HG03066 (cell line): ENCODE data around the gene TMEM91.

Experiments
- ATAC-seq: cut with Tn5 transposase; IDR thresholded peaks from one replicate; pipeline ENCODE4 v1.9.1; 2021; ENCODE audit warnings: low read depth; ENCODE audit not compliant: unreplicated experiment

The TMEM91 gene

DNA sequence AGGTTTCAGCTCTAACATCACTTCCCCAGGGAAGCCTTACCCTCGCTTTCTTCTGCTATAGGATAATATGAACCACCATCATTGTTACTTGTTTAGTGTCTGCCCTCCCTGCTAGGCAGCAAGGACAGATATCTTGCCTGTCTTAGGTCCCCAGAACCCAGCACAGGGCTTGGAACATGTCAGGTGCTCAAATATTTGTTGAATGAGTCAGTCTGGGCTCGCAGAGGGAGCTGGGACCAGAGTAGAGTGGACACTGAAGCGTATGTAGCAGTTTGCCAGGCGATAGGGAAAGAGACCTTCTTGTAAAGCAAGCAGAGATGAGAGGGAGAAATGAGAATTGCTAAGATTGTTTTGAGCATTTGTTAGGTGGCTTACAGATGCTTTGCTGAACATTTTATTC is 33.0 kb downstream of the TMEM91 start:
- ATAC-seq, result no peak

DNA sequence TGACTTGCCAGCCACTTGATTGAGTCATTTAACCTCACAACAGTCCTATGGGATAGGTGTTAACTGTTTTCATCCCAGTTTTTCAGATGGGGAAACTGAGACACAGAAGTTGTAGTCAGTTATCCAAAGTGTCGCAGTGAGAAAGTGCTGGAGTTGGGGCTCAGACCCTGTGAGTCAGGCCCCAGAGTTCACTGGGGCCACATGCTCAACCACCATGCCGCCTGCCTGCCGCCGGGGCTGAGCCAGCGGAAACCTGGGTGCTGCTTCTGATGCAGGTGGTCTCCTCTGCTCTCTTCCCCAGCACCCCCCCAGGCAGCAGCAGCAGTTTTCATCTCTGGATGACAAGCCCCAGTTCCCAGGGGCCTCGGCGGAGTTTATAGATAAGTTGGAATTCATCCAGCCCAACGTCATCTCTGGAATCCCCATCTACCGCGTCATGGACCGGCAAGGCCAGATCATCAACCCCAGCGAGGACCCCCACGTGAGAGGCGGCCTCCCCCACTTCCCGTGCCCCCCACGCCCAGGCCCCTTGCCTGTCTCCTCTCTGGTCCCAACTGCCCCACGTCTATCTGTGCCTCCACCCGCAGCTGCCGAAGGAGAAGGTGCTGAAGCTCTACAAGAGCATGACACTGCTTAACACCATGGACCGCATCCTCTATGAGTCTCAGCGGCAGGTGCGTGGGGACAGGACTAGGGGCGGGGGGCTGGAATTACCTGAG is 34.2 kb downstream of the TMEM91 start:
- ATAC-seq, result no peak

DNA sequence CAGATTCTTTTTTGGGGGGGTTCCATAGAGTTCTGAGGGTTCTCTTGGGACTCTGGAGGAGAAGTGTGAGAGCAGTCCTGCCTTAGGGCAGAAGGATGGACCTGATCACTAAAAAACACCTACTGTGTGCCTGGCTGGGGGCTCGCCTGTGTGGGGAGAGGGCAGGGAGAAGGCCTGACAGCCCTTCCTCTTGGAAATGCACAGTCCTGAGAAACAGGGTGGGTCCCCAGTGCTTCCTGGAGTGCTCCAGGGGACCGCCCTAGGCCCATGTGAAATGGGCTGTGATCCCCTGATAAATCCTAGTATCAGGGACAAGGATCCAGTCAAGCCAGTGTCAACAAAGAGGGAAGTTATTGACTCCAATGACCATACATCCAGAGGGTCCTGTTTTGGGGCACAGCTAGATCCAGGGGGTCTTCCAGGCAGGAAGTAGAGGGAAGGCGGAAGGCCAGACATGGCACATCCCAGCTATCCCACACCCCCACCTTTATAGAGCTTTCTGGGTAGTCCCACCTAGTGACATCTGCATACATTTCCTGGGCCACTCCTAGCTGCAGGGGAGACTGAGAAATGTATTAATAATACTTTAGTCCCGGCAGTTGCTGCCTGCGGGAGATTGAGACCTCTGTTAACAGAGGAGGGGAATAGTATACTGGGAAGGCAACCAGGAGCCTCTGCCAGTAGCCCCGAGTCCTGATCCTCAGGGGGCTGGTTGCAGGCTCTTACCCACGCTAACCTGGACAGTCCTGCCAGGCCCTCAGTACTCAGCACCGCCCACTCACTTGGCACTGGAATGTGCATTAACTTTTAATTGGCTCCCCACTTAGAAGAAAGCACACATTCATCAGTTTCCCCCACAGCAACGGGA is 35.0 kb downstream of the TMEM91 start:
- ATAC-seq, result no peak

DNA sequence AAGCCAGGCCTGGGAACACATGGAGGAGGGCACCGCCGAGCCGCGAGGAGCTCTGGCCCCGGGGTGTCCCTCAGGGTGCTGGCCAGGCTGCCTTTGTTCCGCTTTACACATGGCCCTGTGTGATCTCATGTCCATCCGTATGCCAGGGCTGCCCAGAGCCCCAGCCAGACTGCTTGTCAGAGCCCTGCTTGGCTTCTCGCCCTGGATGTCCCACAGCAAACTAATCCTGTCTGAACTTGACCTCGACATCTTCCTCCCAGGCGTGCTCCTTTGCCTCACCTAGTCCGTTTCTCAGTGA is 35.6 kb downstream of the TMEM91 start:
- no peak for ATAC-seq

DNA sequence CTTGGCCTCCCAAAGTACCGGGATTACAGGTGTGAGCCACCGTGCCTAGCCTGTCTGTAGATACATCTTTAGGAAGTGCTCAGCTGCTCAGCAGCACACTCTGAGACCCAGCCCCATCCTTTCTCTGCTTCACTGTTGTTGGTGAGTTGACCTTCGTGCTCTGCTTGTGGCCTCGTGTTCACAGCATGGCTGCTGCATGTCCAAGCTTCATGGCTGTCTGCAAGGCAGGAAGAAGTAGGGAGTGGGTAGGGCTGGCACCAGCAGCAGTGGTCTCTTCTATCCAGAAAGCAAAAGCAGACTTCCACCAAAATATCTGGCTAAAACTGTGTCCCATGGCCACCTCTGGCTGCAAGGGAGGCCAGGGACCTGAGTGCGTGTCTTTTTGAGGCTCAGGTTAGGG is 36.6 kb downstream of the TMEM91 start:
- ATAC-seq, result no peak

DNA sequence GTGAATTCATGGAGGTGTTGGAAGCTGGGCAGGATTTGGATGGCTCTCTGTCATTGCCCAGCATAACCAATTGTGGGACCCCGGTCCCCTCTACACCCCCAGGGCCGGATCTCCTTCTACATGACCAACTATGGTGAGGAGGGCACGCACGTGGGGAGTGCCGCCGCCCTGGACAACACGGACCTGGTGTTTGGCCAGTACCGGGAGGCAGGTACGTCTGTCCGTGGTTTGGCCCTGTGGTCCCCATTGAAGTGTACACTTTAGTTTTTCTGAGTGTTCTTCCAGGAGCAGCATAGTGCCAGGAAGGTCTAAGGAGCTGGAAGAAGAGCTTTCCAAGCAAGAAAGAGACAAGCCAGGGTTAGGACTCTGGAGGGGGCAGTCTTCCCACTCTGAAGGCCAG is 37.6 kb downstream of the TMEM91 start:
- no peak for ATAC-seq

DNA sequence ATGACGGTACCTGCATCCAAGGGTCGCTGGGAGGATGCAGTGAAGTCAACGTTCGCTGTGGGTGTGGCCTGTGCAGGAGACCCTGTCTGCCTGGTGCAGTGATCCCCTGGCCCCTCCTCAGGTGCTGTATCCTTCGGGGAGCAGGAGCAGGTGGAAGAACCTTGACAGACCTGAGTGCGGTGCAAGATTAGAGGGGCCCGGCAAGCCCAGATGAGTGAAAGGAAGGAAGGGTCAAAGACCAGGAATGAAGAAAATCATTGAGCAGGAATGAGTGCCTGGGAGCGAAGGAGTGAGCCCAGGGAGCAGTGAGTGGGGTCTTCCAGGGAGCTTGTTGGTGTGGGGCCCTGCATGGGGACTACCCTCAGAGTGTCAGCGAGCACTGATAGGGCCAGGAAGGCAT is 38.1 kb downstream of the TMEM91 start:
- no peak for ATAC-seq

DNA sequence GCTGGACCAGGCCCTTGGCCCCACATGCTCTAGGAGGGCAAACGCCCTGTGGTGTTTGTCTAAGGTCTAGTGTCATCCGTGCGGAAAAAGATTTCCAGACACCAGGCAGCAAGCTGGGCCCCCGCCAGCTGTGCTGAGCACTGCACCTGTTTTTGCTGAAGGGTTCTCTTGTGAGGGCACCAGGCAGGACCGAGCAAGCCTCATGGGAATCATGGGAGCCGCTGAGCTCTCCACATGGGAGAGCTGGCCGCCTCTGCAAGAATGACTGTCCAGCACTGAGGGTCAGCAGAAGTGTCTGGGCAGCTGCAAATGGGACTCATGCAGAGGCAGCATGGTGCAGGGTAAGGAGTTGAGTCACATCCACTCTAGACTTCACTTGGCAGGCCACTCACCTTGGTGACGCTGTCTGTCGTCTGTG is 38.8 kb downstream of the TMEM91 start:
- ATAC-seq, result no peak

DNA sequence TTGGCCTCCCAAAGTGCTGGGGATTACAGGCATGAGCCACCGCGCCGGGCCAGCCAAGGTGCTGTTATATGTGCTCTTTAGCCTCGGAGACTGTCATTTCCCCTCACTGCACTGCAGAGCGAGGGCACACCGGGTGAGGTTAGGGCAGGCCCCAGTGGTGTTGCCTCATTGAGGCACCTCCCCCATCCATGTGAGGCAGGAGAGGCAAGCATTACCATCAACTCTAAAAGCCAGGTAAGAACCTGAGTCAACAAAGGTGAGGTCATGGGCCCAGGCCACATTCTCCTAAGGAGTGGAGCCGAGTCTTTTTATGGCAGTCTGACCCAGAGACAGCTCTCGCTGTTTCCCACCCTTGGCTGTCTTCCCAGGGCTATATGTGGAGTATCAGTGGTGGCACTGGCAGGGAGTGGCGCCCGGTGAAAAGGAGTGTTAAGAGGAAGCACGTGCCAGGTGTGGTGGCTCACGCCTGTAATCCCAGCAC is 39.9 kb downstream of the TMEM91 start:
- ATAC-seq, result no peak

DNA sequence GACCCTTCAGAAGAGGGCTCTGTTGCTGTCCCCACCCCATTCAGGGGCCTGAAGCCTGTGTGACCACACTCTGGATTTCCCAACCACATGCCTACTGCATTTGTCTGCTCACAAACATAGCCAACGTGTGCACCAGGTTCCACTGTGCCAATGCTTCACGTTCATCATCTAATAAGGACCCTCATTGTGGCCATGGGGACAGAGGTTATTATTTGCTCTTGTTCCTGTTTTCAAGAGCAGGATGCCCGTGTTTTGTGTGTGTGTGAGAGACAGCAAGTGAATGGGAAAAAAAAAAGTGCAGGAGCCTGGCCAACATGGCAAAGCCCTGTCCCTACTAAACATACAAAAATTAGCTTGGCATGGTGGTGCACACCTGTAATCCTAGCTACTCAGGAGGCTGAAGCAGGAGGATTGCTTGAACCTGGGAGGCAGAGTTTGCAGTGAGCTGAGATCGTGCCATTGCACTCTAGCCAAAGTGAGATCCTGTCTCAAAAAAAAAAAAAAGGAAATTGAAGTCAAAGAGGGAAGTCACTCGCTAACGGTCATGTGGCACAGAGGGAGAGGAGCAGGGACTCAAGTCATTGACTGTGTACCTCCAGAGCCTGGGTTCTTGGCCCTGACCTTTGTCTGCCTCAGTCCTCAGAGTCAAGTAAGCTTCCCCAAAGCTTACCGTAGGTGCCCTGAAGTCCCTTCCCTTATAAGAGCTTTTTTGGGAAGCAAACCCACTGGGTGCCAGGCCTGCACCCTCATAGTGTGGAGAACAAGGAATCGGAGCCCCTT is 44.0 kb downstream of the TMEM91 start:
- ATAC-seq, result no peak

DNA sequence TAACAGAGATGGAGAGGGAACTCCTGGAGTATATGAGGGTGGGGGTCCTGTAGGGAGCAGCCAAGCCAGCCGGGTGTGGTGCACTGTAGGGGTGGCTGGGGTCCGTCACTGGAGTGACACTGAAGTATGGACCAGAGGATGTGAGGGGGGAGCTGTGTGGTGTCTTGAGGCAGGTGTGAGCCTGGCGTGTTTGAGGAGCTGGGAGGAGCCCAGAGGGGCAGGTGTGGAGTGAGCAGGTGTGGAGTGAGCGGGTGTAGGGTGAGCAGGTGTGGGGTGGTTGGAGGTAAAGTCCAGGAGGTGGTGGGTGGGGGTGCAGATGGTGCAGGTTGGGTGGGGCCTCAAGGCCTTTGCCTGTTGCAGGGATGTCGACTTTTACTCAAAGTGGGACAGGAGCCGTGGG is 45.0 kb downstream of the TMEM91 start:
- ATAC-seq, result no peak

DNA sequence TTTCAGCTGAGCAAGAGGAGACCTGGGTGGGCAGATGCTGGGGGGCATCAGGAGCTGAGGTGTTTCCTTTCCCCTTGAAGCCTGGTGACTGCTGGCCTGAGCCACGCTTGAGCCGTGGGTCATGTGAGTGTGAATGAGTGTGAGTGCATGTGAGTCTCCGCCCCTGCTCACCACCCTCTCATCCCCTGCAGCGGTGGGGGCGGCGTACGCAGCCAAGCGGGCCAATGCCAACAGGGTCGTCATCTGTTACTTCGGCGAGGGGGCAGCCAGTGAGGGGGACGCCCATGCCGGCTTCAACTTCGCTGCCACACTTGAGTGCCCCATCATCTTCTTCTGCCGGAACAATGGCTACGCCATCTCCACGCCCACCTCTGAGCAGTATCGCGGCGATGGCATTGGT is 45.6 kb downstream of the TMEM91 start:
- no peak for ATAC-seq

DNA sequence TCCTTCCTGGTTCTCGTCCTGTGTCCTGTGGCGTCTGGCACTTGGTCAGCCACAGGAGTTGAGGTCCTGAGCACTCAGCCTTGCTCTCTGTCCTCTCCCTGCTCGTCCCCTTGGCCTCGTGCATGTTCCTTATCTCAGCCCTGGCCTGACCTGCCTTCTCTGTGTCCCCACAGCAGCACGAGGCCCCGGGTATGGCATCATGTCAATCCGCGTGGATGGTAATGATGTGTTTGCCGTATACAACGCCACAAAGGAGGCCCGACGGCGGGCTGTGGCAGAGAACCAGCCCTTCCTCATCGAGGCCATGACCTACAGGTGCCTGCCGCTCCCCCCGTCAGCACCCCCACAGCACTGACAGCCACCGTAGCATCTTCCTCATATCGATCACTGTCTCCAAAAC is 46.1 kb downstream of the TMEM91 start:
- no peak for ATAC-seq

DNA sequence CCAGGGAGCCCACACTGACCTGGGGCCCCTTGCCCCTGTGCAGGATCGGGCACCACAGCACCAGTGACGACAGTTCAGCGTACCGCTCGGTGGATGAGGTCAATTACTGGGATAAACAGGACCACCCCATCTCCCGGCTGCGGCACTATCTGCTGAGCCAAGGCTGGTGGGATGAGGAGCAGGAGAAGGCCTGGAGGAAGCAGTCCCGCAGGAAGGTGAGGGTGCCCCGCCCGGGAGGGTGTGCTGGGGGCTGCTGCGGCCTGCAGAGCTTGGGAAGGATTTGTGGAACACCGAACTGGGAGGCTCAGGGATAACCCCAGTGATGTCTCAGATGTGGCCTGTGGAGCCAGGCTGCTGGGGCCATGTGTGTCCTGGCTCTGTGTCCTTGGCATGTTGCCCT is 46.6 kb downstream of the TMEM91 start:
- no peak for ATAC-seq

DNA sequence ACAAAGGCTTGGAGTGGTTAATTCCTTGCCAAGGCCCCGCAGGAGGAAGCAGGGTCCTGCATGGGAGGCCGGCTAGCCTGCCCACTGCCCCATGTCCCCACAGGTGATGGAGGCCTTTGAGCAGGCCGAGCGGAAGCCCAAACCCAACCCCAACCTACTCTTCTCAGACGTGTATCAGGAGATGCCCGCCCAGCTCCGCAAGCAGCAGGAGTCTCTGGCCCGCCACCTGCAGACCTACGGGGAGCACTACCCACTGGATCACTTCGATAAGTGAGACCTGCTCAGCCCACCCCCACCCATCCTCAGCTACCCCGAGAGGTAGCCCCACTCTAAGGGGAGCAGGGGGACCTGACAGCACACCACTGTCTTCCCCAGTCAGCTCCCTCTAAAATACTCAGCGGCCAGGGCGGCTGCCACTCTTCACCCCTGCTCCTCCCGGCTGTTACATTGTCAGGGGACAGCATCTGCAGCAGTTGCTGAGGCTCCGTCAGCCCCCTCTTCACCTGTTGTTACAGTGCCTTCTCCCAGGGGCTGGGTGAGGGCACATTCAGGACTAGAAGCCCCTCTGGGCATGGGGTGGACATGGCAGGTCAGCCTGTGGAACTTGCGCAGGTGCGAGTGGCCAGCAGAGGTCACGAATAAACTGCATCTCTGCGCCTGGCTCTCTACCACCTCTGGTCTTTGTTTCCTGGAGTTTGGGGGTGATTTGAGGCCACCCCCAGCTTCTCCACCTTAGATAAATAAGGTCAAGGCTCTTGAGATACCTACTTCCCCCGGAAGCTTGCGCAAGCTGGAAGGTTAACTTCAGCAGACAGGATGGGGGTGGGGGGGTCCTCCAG is 48.2 kb downstream of the TMEM91 start:
- no peak for ATAC-seq

DNA sequence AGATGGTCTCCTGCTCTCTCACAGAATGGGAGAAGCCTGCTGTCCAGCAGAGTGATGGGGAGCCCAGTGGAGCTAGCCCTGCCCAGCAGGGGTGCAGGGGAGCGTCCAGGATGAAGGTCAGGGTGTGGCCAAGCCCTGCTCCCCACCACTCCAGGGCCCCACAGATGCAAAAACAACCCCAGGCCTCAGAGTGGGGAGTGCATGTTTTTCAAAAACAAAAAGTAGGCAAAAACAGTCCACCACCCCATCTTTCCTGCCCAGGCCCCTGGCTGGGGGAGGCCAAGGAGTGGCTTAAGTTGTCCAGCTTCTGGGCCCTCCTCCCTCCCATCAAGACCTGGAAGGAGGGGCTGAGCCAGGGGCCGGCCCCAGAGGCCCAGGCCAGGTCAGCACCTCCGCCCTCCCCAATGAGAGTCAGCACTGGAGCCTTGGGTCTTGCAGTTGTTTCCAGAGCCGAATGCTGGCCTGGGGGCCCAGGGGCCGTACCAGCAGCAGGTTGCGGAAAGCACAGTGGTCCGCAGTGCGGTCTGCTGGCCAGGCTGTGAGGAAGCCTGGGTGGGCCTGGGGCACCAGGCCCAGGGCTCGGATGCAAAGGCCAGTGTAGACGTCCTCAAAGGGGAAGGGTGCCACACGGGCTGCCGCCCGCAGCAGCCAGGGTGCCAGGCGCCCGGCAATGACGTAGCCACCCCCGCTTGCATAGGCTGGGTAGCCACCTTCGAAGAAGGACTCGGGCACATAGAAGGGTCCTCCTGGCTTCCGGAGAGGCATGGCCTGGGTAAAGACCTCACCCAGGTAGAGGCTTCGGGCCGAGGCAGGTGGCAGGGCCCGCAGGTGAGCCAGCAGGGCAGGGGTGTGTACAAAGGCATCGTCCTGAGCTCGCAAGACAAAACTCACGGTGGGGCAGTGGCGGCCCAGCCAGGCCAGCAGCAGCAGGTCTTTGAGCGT is 49.1 kb downstream of the TMEM91 start:
- no peak for ATAC-seq

DNA sequence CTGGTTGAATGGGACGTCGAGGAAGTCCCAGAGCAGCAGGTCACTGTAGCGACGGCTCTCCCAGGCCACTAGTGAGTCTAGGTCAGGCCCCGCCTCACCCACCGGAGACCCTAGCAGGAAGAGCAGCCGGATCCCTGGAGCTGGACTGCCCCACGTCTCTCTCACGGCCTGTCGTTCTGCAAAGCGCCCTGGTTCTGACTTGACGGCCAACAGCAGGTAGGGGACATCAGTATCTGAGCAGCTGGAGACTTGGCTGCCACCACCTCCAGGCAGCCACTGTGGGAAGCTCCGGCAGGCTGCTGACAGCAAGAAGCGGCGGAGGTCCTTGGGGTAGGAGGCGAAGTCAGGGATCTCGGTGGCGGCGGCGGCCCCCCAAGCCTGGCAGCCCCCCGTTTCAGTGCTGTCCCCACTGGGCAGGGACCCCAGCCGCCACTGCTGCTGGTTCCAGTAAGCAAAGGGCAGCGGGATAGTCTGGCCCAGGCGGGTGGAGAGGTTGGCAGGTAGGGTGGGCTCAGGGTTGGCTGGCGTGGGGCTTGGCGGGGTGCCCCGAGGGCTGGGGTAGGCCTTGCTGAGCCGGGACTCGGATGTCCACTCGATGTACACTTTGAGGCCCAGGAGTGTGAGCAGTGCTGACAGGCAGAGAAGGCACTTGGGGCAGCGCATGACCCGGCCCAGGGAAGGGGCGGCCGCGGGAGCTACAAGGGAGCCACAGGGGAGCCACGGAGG is 49.9 kb downstream of the TMEM91 start:
- no peak for ATAC-seq

DNA sequence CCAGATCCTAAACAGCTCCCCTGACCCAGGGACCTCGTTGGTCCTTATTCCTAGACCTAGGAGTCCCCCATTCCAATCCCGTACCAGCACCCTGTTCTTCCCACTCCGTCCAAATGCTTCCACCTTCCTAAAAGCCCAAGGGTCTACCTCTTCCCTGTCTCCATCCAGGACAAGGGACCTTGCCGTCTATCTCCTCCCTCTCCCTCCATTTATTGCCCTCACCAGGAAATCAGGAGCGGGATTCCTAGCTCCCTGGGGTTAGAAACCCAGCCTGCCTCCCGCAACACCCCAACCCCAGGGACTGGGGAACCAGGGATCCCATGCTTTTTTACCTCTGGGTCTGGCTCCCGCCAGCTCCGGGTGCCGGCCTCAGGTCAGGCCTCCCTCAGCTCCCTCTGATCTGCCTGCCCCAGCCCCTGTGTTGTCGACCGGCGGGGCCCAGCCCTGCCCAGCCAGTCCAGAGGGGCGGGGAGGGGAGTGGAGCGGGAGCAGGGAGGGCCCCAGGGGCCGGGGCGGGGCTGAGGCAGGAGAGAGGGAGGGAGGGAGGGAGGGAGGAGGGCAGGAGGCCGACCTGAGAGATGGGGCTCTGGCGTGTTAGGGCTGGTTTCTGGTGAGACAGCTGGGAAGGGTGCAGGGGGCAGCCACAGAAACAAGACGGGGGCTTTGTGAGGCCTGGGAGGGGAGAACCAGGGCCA is 50.8 kb downstream of the TMEM91 start, which contains the start of gene B3GNT8:
Gene B3GNT8, minus strand, starts transcription at position 423 of the 695 bp plus-strand sequence. CDS start 596 bp downstream, outside the sequence.
- ATAC-seq, result no peak
